Measurements from ENCODE around the gene PLEKHA7.

GRCh38 chr11:16777613-16777975 is 236.6 kb downstream of the PLEKHA7 start:
- TF ChIP-seq POLR2A (IDR thresholded peaks at IDR 0.05): no peak
- no peak for TF ChIP-seq CTCF (IDR thresholded peaks at IDR 0.05 in 4 of 5, conservative IDR thresholded peaks at IDR 0.05 in 1 of 5)
